SK-N-SH (cell line): ENCODE results near the gene C19orf73. TPM values are rescaled to one million over a fixed set of nuclear protein-coding genes. Genes with fewer than 3 reads are reported as not detected.

Experiments used
- CTCF ChIA-PET: fragments of 300-600, 350-600 bp; formaldehyde crosslinking; extraction: SDS; loops from one replicate; lab custom pipeline; 2021; lab: Yijun Ruan, JAX
- POLR2A ChIA-PET: fragments of 350-600 bp; sonication (Branson Sonifier 250); formaldehyde crosslinking; extraction: SDS; loops from one replicate; lab custom pipeline; 2020; ENCODE audit warnings: antibody characterized with exemption, inconsistent platforms; lab: Yijun Ruan, JAX
- DNase-seq: peaks from one replicate; pipeline ENCODE4 v3.0.0; 2012
- H2AFZ ChIP-seq: fragments of 200-600 bp; sonication (generic); 2 replicates; pipeline ENCODE4 v1.8.1; 2016; ENCODE audit warnings: antibody characterized with exemption, mild to moderate bottlenecking, low read depth
- H3F3A ChIP-seq: fragments of 200-600 bp; sonication (generic); replicated peaks from 2 replicates; pipeline ENCODE3; 2016; ENCODE audit warnings: antibody characterized with exemption, mild to moderate bottlenecking; ENCODE audit not compliant: insufficient read depth
- H3K27ac ChIP-seq, 2 experiments: fragments of 200-500 bp in 1 of 2; fragments of 200-600 bp in 1 of 2; sonication (Bioruptor generic) in 1 of 2; sonication (generic), shearing (Covaris generic) in 1 of 2; 2 replicates each; pipeline versions ENCODE4 v1.5.1 to v1.6.1; 2014 to 2016; ENCODE audit warnings: low read depth in 2 of 2, inconsistent platforms in 1 of 2, low read length in 1 of 2, mild to moderate bottlenecking in 1 of 2, mixed read lengths in 1 of 2
- H3K27me3 ChIP-seq: fragments of 200-600 bp; sonication (generic), shearing (Covaris generic); 2 replicates; pipeline ENCODE4 v1.6.1; 2016; ENCODE audit warnings: mixed run types; ENCODE audit not compliant: insufficient read depth
- H3K36me3 ChIP-seq, 2 experiments: fragments of 200-500 bp in 1 of 2; fragments of 200-600 bp in 1 of 2; sonication (Bioruptor generic) in 1 of 2; sonication (generic) in 1 of 2; replicated peaks in 1 of 2; 2 replicates each; pipeline versions ENCODE3 to v1.5.1; 2014 to 2016; ENCODE audit warnings: low read length in 1 of 2, mild to moderate bottlenecking in 1 of 2; ENCODE audit not compliant: insufficient read depth in 2 of 2, control insufficient read depth in 1 of 2
- H3K4me1 ChIP-seq, 2 experiments: fragments of 200-500 bp in 1 of 2; fragments of 200-600 bp in 1 of 2; sonication (Bioruptor generic) in 1 of 2; sonication (generic), shearing (Covaris generic) in 1 of 2; 2 replicates each; pipeline versions ENCODE4 v1.5.1 to v1.6.1; 2014 to 2016; ENCODE audit warnings: low read depth in 1 of 2, low read length in 1 of 2, mixed run types in 1 of 2; ENCODE audit not compliant: insufficient read depth in 2 of 2, control insufficient read depth in 1 of 2
- H3K4me2 ChIP-seq: fragments of 200-600 bp; sonication (generic), shearing (Covaris generic); 2 replicates; pipeline ENCODE4 v1.6.1; 2017; ENCODE audit warnings: mixed run types
- H3K4me3 ChIP-seq, 2 experiments: fragments of 200-500 bp in 1 of 2; fragments of 200-600 bp in 1 of 2; sonication (Bioruptor generic) in 1 of 2; sonication (generic), shearing (Covaris generic) in 1 of 2; 2 replicates each; pipeline versions ENCODE4 v1.5.1 to v1.8.1; 2014 to 2016; ENCODE audit warnings: low read depth in 2 of 2, inconsistent platforms in 1 of 2, low read length in 1 of 2, mild to moderate bottlenecking in 1 of 2, mixed read lengths in 1 of 2, moderate library complexity in 1 of 2
- H3K79me2 ChIP-seq: fragments of 200-600 bp; sonication (generic); 2 replicates; pipeline ENCODE4 v1.8.1; 2017; ENCODE audit warnings: mild to moderate bottlenecking; ENCODE audit not compliant: insufficient read depth
- H3K9ac ChIP-seq: fragments of 200-600 bp; sonication (generic); 2 replicates; pipeline ENCODE4 v1.6.1; 2017; ENCODE audit warnings: mixed run types
- H3K9me2 ChIP-seq: fragments of 200-600 bp; sonication (generic); 2 replicates; pipeline ENCODE4 v1.6.1; 2017; ENCODE audit warnings: mixed run types
- H3K9me3 ChIP-seq: fragments of 200-600 bp; sonication (generic); 2 replicates; pipeline ENCODE4 v1.6.1; 2017; ENCODE audit warnings: mixed run types, mild to moderate bottlenecking, moderate library complexity
- H4K20me1 ChIP-seq: fragments of 200-600 bp; sonication (generic); 2 replicates; pipeline ENCODE4 v1.6.1; 2017; ENCODE audit warnings: mild to moderate bottlenecking, mixed run types; ENCODE audit not compliant: insufficient read depth
- EZH2phosphoT487 ChIP-seq: fragments of 200-600 bp; sonication (generic); IDR thresholded peaks from 2 replicates; pipeline ENCODE4 v1.6.1; 2017; ENCODE audit warnings: low read depth, mixed run types, mild to moderate bottlenecking, antibody characterized with exemption, moderate library complexity, borderline replicate concordance
- FOXM1 ChIP-seq: IDR thresholded peaks from 2 replicates; pipeline ENCODE4 v1.4.0; 2012; ENCODE audit warnings: low read depth, mild to moderate bottlenecking
- GABPA ChIP-seq: IDR thresholded peaks from 2 replicates; pipeline ENCODE4 v1.4.0; 2012; ENCODE audit warnings: low read depth, mild to moderate bottlenecking
- IRF3 ChIP-seq: fragments of 150-350 bp; IDR thresholded peaks from 2 replicates; pipeline ENCODE4 v1.6.1; 2016; ENCODE audit warnings: mild to moderate bottlenecking, low read depth, low read length
- MXI1 ChIP-seq: IDR thresholded peaks from 2 replicates; pipeline ENCODE4 v1.6.1; 2012; ENCODE audit warnings: mild to moderate bottlenecking, low read depth, low read length, improper control_type of control experiment
- POLR2AphosphoS5 ChIP-seq: IDR thresholded peaks from 2 replicates; pipeline ENCODE4 v1.6.1; 2012; ENCODE audit warnings: low read depth, low read length
- REST ChIP-seq: IDR thresholded peaks from 2 replicates; pipeline ENCODE4 v1.6.1; 2012; ENCODE audit warnings: mild to moderate bottlenecking, low read depth, low read length, moderate library complexity
- RFX5 ChIP-seq: IDR thresholded peaks from 2 replicates; pipeline ENCODE4 v1.6.1; 2012; ENCODE audit warnings: mild to moderate bottlenecking, improper control_type of control experiment, low read length
- SMC3 ChIP-seq: IDR thresholded peaks from 2 replicates; pipeline ENCODE4 v1.6.1; 2012; ENCODE audit warnings: low read depth, low read length, improper control_type of control experiment
- TCF12 ChIP-seq: IDR thresholded peaks from 2 replicates; pipeline ENCODE4 v1.4.0; 2012
- TEAD4 ChIP-seq: IDR thresholded peaks from 2 replicates; pipeline ENCODE4 v1.4.0; 2012; ENCODE audit warnings: mild to moderate bottlenecking, borderline replicate concordance; ENCODE audit not compliant: insufficient read depth
- USF1 ChIP-seq: IDR thresholded peaks from 2 replicates; pipeline ENCODE4 v1.4.0; 2012; ENCODE audit warnings: low read depth, borderline replicate concordance
- WGBS: methylation state at CpG from one replicate; pipeline ENCODE4 v1.1.6; 2017; ENCODE audit warnings: low lambda C conversion rate; 5-methylcytosine and 5-hydroxymethylcytosine counted together
- polyA plus RNA-seq, 3 experiments: library from polyadenylated mRNA; depleted of rRNA; stranded (reverse); fragments of >200 nt; gene quantifications; 2 replicates each; pipeline ENCODE4 v1.2.3, GENCODE V29; 2012

Gene C19orf73
- polyA plus RNA-seq, 1 of the 3 experiments (the other 2 are of a cell fraction), result 3.0 TPM

GRCh38 chr19:49167857-49168409 lies 49.0 kb upstream of the C19orf73 start:
- ChIA-PET CTCF (interaction anchor here (0.9 kb wide), 1 partner anchor 31 kb away, joined by 3 read pairs; no protein-coding TSS in a partner anchor), POLR2A (no interaction called here)
- Histone ChIP-seq H2AFZ (no peak overlapping the region), H3K27me3 (no peaks in the 10 kb centered on the region), H3F3A (peaks cover 9% of the 10 kb centered on the region), H3K9ac (no peak overlapping the region), H3K36me3 (peaks cover 3 to 27% of the 10 kb centered on the region in 2 experiments), H3K79me2 (no peaks in the 10 kb centered on the region; the same call in 1 of the 2 replicates), H3K27ac (no peak overlapping the region), H4K20me1 (peaks cover 11% of the 10 kb centered on the region; the same call in 1 of the 2 replicates), H3K4me3 (no peak overlapping the region), H3K4me2 (no peak overlapping the region), H3K9me2 (no peaks in the 10 kb centered on the region), H3K4me1 (no peaks in the 10 kb centered on the region), H3K9me3 (no peaks in the 10 kb centered on the region)
- no peak for TF ChIP-seq REST
- no peak for TF ChIP-seq IRF3
- no peak for TF ChIP-seq FOXM1
- TF ChIP-seq RFX5, result no peak
- TF ChIP-seq TCF12, result no peak
- no peak for DNase-seq
- 94% methylated on average over 18 of the region's 25 CpGs for WGBS

GRCh38 chr19:49165865-49166301 lies 46.9 kb upstream of the C19orf73 start:
- no peaks in the 10 kb centered on the region for H3K9me3 ChIP-seq
- H3K4me2 ChIP-seq, result no peak overlapping the region
- peaks cover 9% of the 10 kb centered on the region for H3F3A ChIP-seq
- H3K27ac ChIP-seq, result no peak overlapping the region
- 82% methylated on average over 14 of the region's 30 CpGs for WGBS
- no peaks in the 10 kb centered on the region for H3K27me3 ChIP-seq
- H3K9ac ChIP-seq, result no peak overlapping the region
- ChIA-PET CTCF (interaction anchor here (1.0 to 1.6 kb wide), 2 partner anchors 43 to 68 kb away, joined by 3 to 4 read pairs; no protein-coding TSS in a partner anchor), POLR2A (no interaction called here)
- H3K36me3 ChIP-seq, result peaks cover 0 to 21% of the 10 kb centered on the region in 2 experiments
- peaks cover 11% of the 10 kb centered on the region; the same call in 1 of the 2 replicates for H4K20me1 ChIP-seq
- no peak overlapping the region for H2AFZ ChIP-seq
- peak; percentile 51 for DNase-seq
- no peaks in the 10 kb centered on the region for H3K4me1 ChIP-seq
- H3K79me2 ChIP-seq, result no peaks in the 10 kb centered on the region; the same call in 1 of the 2 replicates
- H3K4me3 ChIP-seq, result no peak overlapping the region
- no peaks in the 10 kb centered on the region for H3K9me2 ChIP-seq
- no peak for TF ChIP-seq SMC3
- TF ChIP-seq USF1, result no peak
- no peak for TF ChIP-seq GABPA
- TF ChIP-seq EZH2phosphoT487, result no peak
- no peak for TF ChIP-seq MXI1
- no peak for TF ChIP-seq POLR2AphosphoS5
- no peak for TF ChIP-seq TEAD4
